Measurements from ENCODE around the gene TMEM60. TPM values are rescaled to one million over a fixed set of nuclear protein-coding genes. Genes with fewer than 3 reads are reported as not detected.

TMEM60 gene
- total RNA-seq, 1 donor from 2014 or later = 13.1 TPM

GRCh38 chr7:77778535-77778934, 19.7 kb downstream of the TMEM60 start:
- intact Hi-C loops (cut with micrococcal nuclease) = no loop called here

- intact Hi-C loops (cut with micrococcal nuclease) = no loop called here
Observed at GRCh38 chr7:77771901-77772300, 26.3 kb downstream of the TMEM60 start.

GRCh38 chr7:77770316-77770715, 27.9 kb downstream of the TMEM60 start:
- intact Hi-C loops (cut with micrococcal nuclease) = no loop called here

- intact Hi-C loops (cut with micrococcal nuclease) = no loop called here
Observed at GRCh38 chr7:77766801-77767605, 31.2 kb downstream of the TMEM60 start.

- intact Hi-C loops (cut with micrococcal nuclease) = no loop called here
Observed at GRCh38 chr7:77765906-77766800, 32.1 kb downstream of the TMEM60 start.

- intact Hi-C loops (cut with micrococcal nuclease) = no loop called here
Observed at GRCh38 chr7:77765481-77765880, 32.8 kb downstream of the TMEM60 start.

- intact Hi-C loops (cut with micrococcal nuclease) = no loop called here
Observed at GRCh38 chr7:77760809-77761453, 37.3 kb downstream of the TMEM60 start.

- intact Hi-C loops (cut with micrococcal nuclease) = loop anchor here (1.0 to 5.0 kb wide), 7 partner anchors 39 to 512 kb away; partner anchors contain the start of genes PHTF2, RSBN1L and TMEM60
Observed at GRCh38 chr7:77759294-77759889, 38.8 kb downstream of the TMEM60 start.

- intact Hi-C loops (cut with micrococcal nuclease) = loop anchor here (5.0 kb wide), 2 partner anchors 405 to 510 kb away; no protein-coding TSS in a partner anchor
Observed at GRCh38 chr7:77757589-77757988, 40.6 kb downstream of the TMEM60 start.

- intact Hi-C loops (cut with micrococcal nuclease) = no loop called here
Observed at GRCh38 chr7:77753173-77753572, 45.1 kb downstream of the TMEM60 start.

GRCh38 chr7:77752016-77752415, 46.2 kb downstream of the TMEM60 start:
- intact Hi-C loops (cut with micrococcal nuclease) = no loop called here

- intact Hi-C loops (cut with micrococcal nuclease) = no loop called here
Observed at GRCh38 chr7:77747718-77748117, 50.5 kb downstream of the TMEM60 start.

GRCh38 chr7:77747178-77747577, 51.1 kb downstream of the TMEM60 start:
- intact Hi-C loops (cut with micrococcal nuclease) = no loop called here

- intact Hi-C loops (cut with micrococcal nuclease) = no loop called here
Observed at GRCh38 chr7:77746824-77747165, 51.4 kb downstream of the TMEM60 start.

- intact Hi-C loops (cut with micrococcal nuclease) = no loop called here
Observed at GRCh38 chr7:77746164-77746823, 51.9 kb downstream of the TMEM60 start.

- intact Hi-C loops (cut with micrococcal nuclease) = no loop called here
Observed at GRCh38 chr7:77745746-77746145, 52.5 kb downstream of the TMEM60 start.

Other genes with a start within 250 kb of the TMEM60 start
- 31.5 and 32.0 TPM in 2 replicates for gene RSBN1L, start 102.0 kb downstream of the TMEM60 start, total RNA-seq
- 34.7 and 36.1 TPM in 2 replicates for gene PHTF2, start 339 bp upstream of the TMEM60 start, total RNA-seq

All from T-helper 1 cell treated with Interleukin-12 subunit alpha and Interleukin-12 subunit beta and Interleukin-4 antibody, amounts not matched to agents 30 ng/mL and 1 ng/mL, for 36 hours (primary cell).